Activated T-cell treated with anti-CD3 and anti-CD28 coated beads for 48 hours (primary cell): ENCODE results near the gene CTSZ.
"Not testable (repeated sequence)": the region's sequence is repeated elsewhere in the genome, so short reads cannot be mapped to it uniquely, and the experiment has no call there.

Experiments
- DNase-seq: peaks from one replicate; pipeline ENCODE4 v3.0.0-alpha.2; 2020; ENCODE audit warnings: low read depth

The CTSZ gene

DNA sequence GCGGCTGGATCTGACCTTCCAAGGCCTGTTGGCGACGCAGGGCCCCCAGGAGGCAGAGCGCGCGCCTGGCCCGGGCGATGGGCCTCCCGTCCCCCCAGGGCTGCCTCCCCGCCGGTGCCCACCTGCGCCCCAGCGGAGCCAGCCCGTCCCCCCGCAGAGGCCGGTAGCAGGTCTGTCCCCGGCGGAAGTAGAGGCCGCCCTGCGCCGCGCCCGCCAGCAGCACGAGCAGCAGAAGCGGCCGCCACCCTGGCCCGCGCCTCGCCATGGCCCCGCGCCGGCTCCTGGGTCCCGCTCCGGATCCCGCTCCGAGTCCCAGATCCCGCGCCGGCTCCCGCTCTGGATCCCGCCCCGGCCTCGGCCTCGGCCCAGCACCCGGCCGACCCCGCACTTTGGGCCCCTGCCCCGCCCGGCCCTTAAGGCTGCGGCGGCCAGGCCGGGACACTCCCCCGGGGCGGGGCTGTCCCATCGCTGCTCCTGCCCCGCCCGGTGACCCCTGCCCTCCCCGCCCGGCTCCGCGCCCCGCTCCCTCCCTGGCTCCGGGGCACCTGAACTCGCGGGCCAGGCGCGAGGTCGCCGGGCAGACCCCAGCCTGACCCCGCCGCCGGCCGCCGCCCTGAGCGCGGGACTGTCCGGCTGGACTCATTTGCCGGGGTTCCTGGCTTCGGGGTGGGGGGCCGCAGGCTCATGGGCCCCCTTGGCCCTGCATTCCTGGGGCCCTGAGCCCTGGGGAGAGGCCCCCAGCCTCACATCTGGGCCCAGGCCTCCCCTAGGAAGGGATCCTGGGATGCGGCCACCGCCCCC, at the start of gene CTSZ:
CTSZ (minus strand) TSS at position 391 of the 801 bp plus-strand sequence; CDS start at position 265, 126 bp downstream.
- DNase-seq: peak; percentile 40

DNA sequence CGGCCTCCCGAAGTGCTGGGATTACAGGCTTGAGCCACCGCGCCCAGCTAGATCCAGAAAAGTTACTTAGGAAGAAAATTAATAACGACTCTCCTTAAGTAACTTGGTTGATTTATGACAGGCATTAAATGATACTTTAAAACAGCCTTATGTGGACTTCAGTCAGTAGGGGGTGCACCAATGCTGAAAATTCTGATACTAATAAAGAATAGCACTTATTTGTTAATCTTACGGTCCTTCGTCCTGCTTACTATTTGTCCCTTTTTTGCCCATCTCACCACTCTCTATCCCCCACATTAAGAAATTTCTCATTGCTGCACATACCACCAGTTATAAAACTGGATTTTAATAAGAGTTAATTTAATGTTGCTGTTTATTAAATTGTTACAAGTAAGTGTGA, 48.2 kb upstream of the CTSZ start:
- DNase-seq: no peak

DNA sequence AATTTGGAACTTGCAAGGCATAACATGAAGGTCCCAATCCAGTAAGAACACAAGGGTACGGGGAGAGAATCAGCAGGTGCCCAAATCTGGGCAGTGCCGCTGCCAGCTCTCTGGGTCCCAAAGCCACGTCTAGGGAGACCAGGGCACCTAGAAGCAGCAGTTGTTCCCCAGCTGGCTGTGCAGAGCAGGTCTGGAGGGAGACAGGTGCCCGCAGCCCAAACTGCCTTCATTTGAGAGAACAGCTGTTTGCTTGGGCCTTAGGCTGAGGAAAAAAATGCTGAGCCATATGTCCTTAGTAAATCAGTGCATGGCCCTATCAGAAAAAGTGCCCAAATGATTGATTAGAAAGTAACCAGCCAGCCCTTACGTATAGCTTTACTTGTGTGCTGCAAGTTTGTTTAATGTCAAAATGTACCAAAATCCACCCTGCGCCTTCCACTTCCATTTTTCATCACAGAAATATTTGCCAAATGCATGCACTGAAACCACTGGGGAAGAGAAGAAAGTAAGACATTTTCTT, 44.7 kb upstream of the CTSZ start:
- no peak for DNase-seq

DNA sequence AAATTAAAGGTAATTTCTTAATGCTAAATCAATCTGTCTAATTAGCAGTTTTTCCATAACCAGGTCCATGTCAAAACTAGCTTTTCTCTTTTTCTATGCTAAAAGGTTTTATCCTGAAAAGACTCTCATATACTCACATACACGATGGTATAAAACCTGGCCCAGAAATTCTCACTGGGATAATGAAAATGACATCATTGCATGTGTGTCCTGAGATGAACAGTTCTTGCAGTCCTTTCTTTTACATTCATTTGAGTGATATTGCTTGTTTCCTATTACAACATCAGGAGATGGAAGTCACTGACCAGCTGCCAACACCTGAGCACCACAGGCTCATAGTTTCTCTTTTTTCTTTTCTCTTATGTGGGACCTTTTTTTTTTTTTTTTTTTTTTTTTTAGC, 43.4 kb upstream of the CTSZ start:
- DNase-seq: no peak

DNA sequence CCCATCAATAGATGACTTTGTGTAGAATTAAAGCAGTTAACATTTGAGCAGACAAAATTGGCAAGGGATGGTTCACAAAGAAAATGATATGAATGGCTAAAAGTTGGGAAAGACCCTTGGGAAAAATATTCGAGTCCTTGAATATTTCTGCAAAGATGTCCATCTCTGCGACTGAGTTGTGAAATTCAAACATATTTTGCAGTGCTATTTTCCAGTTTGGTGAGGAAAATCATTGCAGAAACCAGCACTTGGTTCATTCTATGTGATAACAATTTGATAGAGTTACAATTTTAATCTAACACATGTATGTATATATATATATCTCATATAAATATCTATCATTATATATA, 41.6 kb upstream of the CTSZ start:
- no peak for DNase-seq

DNA sequence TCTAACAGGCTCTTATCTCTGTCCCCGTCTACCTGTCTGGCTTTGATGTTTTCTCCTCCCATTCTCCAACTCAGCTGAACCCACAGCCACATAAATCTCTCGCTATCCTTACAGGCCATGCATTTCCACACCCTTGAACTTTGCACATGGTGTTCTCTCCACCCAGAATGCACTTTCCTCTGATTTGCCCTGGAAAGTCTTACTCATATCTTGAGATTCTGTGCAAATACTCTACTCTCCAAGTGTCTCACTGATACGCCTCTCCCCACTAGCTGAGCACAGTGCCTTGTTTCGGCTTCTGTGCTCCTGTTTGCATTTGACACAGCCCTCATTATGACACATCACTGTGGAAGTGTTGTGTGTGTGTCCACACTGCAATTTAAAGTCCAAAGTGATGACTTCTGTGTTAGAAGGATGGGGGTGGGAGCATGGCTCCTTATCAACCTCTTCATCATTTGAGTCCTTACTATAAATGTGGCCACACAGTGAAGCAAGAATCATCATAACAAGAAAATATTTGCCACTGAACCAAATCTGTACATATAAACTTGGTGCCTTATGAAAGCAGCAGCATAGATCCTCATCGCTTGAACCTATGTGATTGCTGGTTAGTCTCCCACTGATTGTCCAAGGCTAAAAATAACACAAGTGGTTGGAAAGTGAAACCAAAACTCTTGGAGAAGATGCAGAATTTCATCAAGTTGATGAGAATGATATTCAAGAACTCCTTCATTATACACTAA, 41.1 kb upstream of the CTSZ start:
- no peak for DNase-seq

DNA sequence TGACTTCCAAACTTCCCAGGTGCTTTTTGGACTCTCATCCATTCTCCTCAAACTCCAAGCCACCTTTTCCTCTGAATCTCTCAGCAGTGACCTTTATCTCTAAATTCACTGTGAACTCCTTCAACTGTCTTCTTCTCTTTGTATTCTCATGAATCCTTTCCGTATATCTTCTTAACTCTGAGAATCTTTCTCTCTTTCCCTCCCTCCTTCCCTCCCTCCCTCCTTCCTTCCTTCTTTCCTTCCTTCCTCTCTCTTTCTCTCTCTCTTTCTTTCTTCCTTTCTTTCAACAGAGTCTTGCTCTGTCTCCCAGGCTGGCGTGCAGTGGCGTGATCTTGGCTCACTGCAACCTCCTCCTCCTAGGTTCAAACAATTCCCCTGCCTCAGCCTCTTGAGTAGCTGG, 39.8 kb upstream of the CTSZ start:
- no peak for DNase-seq

DNA sequence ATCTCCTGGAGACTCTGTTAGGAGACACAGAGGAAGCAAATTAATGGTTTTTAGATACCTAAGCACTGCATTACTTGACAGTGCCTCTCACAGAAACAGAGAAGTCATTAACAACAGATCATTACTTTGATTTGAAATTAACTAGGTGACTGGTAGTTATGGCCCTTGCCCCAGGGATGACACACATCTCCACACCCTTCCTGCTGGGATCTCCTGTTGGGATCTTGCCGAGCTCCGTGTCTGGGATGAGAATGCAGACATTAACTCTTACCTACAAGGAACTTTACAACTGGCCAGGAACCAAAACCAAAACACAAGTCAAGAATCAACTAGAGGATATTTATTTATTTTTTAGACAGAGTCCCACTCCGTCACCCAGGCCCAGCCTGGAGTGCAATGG, 37.7 kb upstream of the CTSZ start:
- DNase-seq: no peak

DNA sequence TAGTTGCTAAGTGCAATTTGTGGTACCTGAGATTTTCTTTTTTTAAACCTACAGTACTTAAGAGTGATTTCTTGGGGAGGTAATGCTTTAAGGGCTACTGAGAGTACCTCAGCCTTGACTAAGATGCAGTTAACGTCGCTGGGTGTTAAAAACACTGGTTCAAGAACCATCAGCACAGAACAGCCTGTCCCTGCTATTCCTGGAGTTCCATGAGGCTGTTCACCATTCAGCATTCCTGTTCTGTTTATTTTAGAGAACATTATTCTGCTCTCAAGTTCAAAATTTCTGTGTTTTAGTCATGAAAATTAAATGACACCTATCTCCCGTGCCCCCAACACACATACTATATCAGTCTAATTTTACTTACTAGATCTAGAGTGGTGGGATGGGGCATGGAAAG, 37.2 kb upstream of the CTSZ start:
- DNase-seq: no peak

DNA sequence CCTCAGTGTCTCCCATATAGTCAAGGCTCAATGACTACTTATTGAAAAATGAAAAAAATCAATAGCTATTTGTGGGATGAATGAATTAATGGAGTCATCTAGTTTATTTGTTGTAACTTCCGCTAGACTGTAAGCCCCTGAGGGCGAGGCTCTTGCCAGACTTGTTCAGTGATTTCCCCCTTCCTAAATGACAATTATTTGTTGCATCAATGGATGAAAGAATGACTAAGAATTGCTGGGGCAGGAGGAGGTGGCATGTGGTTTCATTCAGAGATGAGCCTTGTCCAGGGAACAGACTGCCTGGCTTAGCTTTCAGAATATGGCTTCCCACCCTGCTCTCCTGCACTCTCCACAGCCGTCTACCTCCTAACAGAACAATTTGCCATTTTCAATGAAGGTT, 36.6 kb upstream of the CTSZ start:
- no peak for DNase-seq

DNA sequence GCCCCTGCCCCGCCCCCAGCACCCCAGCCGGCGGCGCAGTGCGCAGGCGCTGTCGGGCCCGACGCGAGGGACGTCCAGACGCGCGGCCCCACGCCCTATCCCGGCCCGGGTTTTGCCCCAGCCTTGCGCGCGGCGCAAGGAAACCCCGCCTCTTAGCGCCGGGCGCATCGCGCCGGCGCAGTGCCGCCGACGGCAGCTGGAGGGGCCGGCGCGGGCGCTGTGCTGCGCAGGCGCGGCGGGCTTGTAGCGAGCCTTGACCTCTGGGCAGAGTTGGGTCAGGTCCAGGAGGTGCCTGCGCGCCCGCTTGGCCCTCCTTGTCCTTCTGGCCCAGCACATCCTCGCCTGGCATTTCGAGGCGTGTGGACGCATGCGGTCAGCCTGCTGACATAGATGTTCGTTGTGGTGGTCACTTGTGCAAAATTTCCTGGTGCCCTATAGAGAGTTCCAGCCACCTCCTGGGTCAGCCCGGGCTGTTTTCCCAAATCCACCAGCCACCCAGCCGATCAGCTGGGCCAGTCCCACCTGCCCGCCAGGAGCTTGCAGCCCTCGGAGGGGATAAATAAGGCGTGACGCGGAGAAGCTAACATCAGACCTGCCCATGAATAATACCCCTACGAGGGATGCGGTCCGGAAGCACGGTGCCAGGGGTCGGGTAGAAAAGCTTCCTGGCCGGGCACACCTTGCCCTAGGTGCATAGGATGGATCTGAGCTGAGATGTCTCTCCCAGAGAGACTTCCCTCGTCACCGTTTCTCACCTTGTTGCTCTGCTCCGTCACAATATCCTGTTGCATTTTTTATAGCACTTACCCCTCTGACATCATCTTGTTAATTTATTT, 36.0 kb upstream of the CTSZ start:
- DNase-seq: peak; percentile 97

DNA sequence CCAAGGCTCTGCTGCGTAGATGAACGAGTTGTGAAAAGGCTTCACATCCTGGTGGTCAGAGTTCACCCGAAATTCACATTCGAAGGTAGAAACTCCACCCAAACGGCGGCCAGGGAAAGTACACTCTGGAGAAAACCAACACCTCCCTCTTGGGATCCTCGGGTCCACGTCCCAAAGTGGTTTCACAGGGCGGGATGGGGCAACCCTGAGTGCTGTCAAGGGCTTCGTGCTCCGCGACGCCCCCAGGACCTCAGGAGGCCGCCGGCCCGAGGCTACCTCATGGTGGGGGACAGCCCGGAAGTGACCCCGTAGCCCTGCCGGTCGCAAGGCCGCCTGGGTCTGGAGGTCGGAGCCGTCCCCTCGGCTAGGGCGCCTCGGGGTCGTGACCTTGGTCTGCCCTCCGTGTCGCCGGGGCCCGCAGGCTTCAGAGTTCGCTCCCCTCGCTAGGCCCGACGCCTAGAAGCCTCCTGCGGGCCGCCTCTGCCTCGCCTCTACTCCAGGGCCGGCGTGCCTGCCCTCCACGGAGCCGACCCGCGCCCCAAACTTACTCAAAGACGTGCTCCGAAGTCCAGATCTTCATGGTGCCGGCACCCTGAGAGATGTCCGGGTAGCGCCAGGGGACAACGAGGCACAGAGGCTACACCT, 35.2 kb upstream of the CTSZ start, which contains the start of gene PRELID3B:
PRELID3B (minus strand) TSS at position 636 of the 645 bp plus-strand sequence; CDS start at position 580, 56 bp downstream.
- no peak for DNase-seq

DNA sequence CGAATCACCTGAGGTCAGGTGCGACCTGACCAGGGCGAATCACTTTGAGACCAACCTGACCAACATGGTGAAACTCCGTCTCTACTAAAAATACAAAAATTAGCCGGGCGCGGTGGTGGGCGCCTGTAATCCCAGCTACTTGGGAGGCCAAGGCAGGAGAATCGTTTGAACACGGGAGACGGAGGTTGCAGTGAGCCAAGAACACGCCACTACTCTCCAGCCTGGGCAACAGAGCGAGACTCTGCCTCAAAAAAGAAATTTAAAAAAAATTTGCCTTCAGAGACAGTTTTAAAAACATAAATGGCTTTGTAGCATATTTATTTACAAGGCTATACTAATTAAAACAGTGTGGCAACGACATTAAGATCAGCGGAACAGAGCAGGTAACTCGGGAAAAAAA, 34.4 kb upstream of the CTSZ start:
- not testable (repeated sequence) for DNase-seq

DNA sequence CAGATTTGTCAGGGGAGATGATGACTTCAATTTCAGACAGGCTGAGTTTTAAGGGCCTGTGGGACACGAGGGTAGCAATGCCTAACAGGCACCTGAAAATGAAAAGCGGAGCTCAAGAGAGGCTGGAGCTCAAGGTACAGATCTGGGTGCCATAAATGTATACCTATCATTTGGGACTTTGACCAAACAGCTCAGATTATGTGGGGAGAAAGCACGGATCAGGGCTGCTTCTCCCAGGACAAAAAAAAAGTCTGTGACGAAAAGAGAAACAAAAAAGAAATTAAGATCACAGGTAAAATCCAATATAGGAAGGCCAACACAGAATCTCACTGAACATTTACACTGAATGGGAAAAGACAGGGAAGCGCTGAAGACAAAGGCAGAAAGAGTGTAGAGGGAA, 33.6 kb upstream of the CTSZ start:
- DNase-seq: no peak

DNA sequence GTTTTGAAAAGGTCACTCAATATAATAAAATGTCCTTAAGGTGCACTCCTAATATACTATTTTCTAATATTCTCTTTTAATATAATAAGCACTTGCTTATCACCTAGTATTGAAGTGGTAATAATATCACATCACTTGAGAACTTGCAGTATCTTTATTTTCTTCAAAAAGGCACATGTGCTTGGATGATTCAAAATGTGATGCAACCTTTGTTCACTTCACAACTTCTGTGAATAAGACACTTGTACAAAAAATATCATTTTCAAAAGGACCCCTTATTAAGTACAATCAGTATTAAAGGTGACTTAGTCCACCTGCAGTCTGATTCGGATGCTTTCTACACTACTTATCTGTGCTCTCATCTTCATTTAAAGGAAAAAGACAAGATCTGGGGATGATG, 32.2 kb upstream of the CTSZ start:
- no peak for DNase-seq

DNA sequence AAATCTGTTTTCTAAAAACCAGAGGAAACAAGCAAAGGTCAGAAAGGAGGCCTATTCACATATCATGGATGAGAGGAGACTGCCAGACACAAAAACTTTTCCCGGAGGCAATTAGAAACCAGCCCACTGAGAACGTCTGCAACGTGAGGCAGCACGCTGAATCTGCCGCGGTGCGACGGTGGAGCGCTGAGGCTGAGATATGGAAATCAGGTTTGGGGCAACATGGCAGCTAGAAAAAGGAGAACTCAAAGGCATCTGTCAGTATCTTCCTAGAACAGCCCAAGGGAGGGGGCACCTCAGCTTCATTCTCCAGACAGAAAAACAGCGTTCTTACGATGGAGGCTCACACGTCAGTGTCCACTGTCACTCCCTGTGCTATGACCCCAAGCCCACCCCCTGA, 30.3 kb upstream of the CTSZ start:
- DNase-seq: no peak

DNA sequence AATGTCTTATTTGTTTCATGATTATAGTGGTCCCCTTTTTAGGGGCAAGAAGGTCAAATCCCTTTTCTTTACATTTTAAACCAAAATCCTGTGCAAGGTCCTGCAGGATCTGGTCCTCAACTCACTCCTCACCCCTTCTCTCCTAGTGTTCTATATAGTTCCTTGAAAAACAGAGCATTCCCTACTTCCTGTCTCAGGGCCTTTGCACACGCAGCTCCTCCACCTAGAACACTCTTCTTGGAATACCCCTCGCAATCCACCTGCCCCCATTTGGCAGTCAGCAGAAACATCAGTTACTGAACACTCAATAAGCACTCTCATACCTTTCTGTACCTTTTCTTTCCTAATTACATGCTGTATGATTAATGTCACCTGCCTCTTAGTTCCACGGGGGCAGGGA, 28.3 kb upstream of the CTSZ start:
- no peak for DNase-seq

DNA sequence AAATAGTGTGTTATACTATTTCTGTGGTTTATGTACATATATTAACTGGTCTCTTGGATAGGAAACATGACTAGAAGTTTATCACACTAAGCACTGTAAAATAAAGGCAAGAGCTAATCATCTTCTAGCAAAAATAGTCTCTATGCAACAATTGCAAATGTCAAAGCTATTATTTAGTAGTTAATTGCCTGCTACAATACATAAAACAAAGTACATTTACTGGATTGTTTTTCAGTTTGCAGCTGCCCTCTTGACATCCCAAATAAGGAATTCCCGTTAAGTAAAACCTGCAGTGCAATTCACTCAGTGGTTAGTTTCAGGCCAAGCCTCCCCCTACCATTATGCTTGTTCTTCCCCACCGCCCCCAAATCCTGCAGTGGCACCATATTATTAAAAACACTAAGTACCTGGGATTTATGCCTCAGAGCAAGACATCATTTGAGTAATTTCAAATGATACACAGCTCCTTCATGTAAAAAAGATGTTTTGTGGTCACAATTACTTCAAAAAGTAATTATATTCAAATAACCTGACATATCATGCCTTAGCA, 26.6 kb upstream of the CTSZ start:
- DNase-seq: no peak

DNA sequence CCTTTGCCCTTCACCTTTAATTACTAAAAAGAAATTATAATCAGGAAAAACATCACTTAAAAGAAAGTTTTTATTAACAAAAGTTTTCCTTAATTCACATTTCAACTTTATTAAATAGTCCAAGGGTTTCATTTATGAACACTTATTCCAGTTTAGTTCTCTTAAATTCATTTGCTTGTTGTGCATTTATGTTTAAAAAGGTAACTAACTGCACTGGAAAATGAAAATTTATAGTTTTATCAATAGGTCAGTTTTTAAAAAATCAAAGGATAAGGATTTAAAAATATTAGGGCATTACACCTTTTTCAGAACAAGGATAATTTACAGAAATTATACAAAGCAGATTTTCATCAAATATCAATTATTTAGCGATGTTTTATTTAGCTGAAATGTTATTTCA, 26.0 kb upstream of the CTSZ start:
- DNase-seq: no peak

DNA sequence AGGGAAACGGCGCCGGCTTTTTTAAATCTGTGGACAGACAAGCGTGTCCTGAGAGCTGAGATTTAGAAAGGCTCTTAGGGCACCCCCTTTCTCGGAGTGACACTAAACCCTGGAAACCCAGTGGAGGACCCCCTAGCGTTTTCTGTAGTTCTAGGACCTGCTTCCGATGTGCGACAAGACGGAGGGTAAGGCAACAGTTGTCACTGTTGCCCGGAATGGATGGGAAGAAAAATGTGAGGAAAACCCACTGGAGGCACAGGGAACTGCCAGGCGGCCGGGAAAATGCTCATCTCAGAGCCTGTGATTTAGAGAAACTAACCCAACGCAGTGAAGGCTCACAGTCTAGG, 25.6 kb upstream of the CTSZ start:
- no peak for DNase-seq

DNA sequence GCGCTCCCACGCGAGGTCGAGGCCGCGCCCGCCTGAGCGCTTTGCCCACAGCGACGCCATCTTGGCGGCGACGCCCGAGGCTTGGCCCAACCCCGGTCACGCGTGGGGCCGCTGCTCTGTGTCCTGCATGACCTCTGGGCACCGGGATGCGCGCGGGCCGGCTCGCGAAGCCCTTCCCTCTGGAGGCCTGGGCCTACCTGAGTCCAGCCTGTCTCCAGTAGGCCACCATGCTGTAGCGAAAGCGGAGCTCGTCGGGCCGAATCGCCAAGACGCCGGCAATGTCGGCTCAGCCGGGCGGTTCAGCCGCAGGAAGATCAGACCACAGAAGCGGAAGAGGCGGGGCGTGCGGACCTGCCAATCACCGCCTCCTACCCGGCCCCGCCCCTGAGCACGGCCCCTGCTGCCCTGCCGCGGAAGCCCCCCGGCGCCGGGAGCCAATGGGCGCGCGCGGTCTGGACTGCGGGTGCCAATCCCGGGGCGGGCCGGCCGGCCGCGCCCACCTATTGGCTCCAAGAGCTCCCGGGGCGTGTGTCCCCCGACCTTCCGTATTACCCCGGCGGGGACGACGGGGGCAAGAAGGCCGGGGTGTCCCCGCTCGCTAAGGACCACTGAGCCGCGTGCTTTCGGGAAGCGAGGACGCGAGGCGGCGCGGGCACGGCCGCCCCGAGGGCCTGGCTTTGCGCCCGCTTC, 25.1 kb upstream of the CTSZ start, which contains the start of gene ATP5F1E:
ATP5F1E (minus strand) TSS at position 313 of the 690 bp plus-strand sequence; CDS start at position 229, 84 bp downstream.
- peak; percentile 97 for DNase-seq
